ENCODE data around the gene RNF166. TPM values are rescaled to one million over a fixed set of nuclear protein-coding genes. Genes with fewer than 3 reads are reported as not detected.

RNF166 gene
- total and polyA plus RNA-seq, 2 of the 13 experiments (the other 11 are each of a cell fraction or from before 2014, with no cell fraction given), result 21.4 to 23.0 TPM

DNA sequence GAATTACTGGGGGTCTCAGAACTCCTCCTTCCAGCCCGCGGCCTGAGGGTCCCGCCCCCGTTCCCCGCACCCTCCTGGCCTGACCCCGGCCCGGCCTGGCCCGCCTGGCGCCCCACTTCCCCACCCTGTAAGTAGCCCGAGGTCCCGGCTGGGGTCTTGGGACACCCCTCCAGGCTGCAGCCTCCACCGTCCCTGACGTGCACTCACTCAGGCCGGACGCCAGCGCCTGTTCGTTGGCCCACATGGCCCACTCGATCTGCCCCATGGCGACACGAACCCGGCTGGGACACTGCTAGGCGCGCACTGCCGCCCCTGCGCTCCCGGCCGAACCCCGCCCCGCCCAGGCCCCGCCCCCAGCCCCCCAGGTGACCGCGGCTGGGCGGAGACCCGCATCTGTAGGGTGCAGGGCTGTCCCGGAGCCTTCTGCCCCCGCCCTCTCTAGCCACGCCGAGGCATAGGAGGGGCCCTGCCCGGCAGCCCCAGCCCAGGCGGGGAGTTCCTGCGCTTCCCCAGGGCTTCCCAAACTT is 55.4 kb downstream of the RNF166 start, which contains the start of gene CYBA (continued):
- TF ChIP-seq REL (CRISPR knock-in tag; conservative IDR thresholded peaks at IDR 0.05) (peak; percentile 83; the same call in 1 of the 2 replicates), POLR2G (IDR thresholded peaks at IDR 0.05; ENCODE audit: low read depth, low read length) (peak; percentile 81), GZF1 (CRISPR knock-in tag; IDR thresholded peaks at IDR 0.05) (peak; percentile 29; the same call in 1 of the 2 replicates), ELF4 (CRISPR knock-in tag; IDR thresholded peaks at IDR 0.05; ENCODE audit: borderline replicate concordance) (no peak; the same call in 1 of the 2 replicates), SNAPC2 (CRISPR knock-in tag; IDR thresholded peaks at IDR 0.05) (0 out of 2 replicates have a peak, but pooled peaks have one; percentile 8), GABPA (IDR thresholded peaks at IDR 0.05; ENCODE audit: low read depth, low read length) (no peak), GABPA (CRISPR knock-in tag; IDR thresholded peaks at IDR 0.05; ENCODE audit: low read depth) (no peak), MEF2D (CRISPR knock-in tag; IDR thresholded peaks at IDR 0.05) (no peak), MAZ (IDR thresholded peaks at IDR 0.05; ENCODE audit: borderline replicate concordance, low read depth, low read length) (peak; percentile 27), MAZ (CRISPR knock-in tag; IDR thresholded peaks at IDR 0.05; ENCODE audit: low read depth) (peak; percentile 71; the same call in 1 of the 2 replicates), KLF16 (CRISPR knock-in tag; IDR thresholded peaks at IDR 0.05) (0 out of 4 replicates have a peak, but pooled peaks of 1 of the 2 experiments have one; percentile 4), MYC (CRISPR knock-in tag; IDR thresholded peaks at IDR 0.05; ENCODE audit: borderline replicate concordance) (peak; percentile 96), ZNF556 (CRISPR knock-in tag; IDR thresholded peaks at IDR 0.05; ENCODE audit: borderline replicate concordance) (no peak; the same call in 1 of the 2 replicates), E2F2 (CRISPR knock-in tag; IDR thresholded peaks at IDR 0.05; ENCODE audit: borderline replicate concordance) (no peak; the same call in 1 of the 2 replicates), MXD4 (CRISPR knock-in tag; IDR thresholded peaks at IDR 0.05) (0 out of 2 replicates have a peak, but pooled peaks have one; percentile 80), TOE1 (CRISPR knock-in tag; IDR thresholded peaks at IDR 0.05) (no peak), KDM5B (CRISPR knock-in tag; IDR thresholded peaks at IDR 0.05; ENCODE audit: borderline replicate concordance) (no peak), PHB2 (IDR thresholded peaks at IDR 0.05; ENCODE audit: partially characterized antibody) (no peak), ZC3H4 (CRISPR knock-in tag; IDR thresholded peaks at IDR 0.05; ENCODE audit: borderline replicate concordance) (no peak), KDM4B (CRISPR knock-in tag; IDR thresholded peaks at IDR 0.05) (peak; percentile 71; the same call in 1 of the 2 replicates), ATF1 (CRISPR knock-in tag; IDR thresholded peaks at IDR 0.05) (no peak), ZNF329 (CRISPR knock-in tag; IDR thresholded peaks at IDR 0.05; ENCODE audit: low read depth) (peak; percentile 86), DPF2 (CRISPR knock-in tag; IDR thresholded peaks at IDR 0.05; ENCODE audit: borderline replicate concordance, low read depth) (no peak), RXRA (CRISPR knock-in tag; IDR thresholded peaks at IDR 0.05) (no peak), ZNF292 (CRISPR knock-in tag; IDR thresholded peaks at IDR 0.05; ENCODE audit: borderline replicate concordance, low read depth) (no peak; the same call in 1 of the 2 replicates)
- TF ChIP-seq, protein P1, sequence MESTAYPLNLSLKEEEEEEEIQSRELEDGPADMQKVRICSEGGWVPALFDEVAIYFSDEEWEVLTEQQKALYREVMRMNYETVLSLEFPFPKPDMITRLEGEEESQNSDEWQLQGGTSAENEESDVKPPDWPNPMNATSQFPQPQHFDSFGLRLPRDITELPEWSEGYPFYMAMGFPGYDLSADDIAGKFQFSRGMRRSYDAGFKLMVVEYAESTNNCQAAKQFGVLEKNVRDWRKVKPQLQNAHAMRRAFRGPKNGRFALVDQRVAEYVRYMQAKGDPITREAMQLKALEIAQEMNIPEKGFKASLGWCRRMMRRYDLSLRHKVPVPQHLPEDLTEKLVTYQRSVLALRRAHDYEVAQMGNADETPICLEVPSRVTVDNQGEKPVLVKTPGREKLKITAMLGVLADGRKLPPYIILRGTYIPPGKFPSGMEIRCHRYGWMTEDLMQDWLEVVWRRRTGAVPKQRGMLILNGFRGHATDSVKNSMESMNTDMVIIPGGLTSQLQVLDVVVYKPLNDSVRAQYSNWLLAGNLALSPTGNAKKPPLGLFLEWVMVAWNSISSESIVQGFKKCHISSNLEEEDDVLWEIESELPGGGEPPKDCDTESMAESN (CRISPR knock-in tag; conservative IDR thresholded peaks at IDR 0.05), result peak; percentile 80
- TF ChIP-seq, protein P2, sequence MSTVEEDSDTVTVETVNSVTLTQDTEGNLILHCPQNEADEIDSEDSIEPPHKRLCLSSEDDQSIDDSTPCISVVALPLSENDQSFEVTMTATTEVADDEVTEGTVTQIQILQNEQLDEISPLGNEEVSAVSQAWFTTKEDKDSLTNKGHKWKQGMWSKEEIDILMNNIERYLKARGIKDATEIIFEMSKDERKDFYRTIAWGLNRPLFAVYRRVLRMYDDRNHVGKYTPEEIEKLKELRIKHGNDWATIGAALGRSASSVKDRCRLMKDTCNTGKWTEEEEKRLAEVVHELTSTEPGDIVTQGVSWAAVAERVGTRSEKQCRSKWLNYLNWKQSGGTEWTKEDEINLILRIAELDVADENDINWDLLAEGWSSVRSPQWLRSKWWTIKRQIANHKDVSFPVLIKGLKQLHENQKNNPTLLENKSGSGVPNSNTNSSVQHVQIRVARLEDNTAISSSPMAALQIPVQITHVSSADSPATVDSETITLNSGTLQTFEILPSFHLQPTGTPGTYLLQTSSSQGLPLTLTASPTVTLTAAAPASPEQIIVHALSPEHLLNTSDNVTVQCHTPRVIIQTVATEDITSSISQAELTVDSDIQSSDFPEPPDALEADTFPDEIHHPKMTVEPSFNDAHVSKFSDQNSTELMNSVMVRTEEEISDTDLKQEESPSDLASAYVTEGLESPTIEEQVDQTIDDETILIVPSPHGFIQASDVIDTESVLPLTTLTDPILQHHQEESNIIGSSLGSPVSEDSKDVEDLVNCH (CRISPR knock-in tag; IDR thresholded peaks at IDR 0.05), result no peak
